HG02938 (cell line): ENCODE measurements around the gene USP20.
"Not testable (repeated sequence)": the region's sequence is repeated elsewhere in the genome, so short reads cannot be mapped to it uniquely, and the experiment has no call there.

ENCODE experiments used
- ATAC-seq: cut with Tn5 transposase; IDR thresholded peaks from one replicate; pipeline ENCODE4 v1.9.1; 2021; ENCODE audit warnings: mild to moderate bottlenecking, moderate library complexity; ENCODE audit not compliant: unreplicated experiment

Gene USP20

GRCh38 chr9:129889122-129889940 is 54.1 kb downstream of the USP20 start:
- ATAC-seq: no peak

GRCh38 chr9:129889941-129890717 is 54.9 kb downstream of the USP20 start:
- no peak for ATAC-seq

GRCh38 chr9:129890718-129891299 is 55.6 kb downstream of the USP20 start:
- not testable (repeated sequence) for ATAC-seq

GRCh38 chr9:129891569-129891968 is 56.3 kb downstream of the USP20 start:
- no peak for ATAC-seq

- no peak for ATAC-seq
Measured at GRCh38 chr9:129894120-129894823, 59.0 kb downstream of the USP20 start.

- ATAC-seq: no peak
Measured at GRCh38 chr9:129895376-129896268, 60.4 kb downstream of the USP20 start.

GRCh38 chr9:129897263-129897662 is 62.0 kb downstream of the USP20 start:
- ATAC-seq: no peak

GRCh38 chr9:129898185-129898584 is 62.9 kb downstream of the USP20 start:
- no peak for ATAC-seq

- ATAC-seq: no peak
Measured at GRCh38 chr9:129899620-129900019, 64.4 kb downstream of the USP20 start.

- peak; percentile 90 for ATAC-seq
Measured at GRCh38 chr9:129900263-129901027, 65.2 kb downstream of the USP20 start.

GRCh38 chr9:129901993-129902739 is 66.9 kb downstream of the USP20 start:
- ATAC-seq: no peak

GRCh38 chr9:129902740-129903134 is 67.5 kb downstream of the USP20 start:
- no peak for ATAC-seq

GRCh38 chr9:129904734-129905133 is 69.5 kb downstream of the USP20 start:
- no peak for ATAC-seq

- no peak for ATAC-seq
Measured at GRCh38 chr9:129906298-129906697, 71.0 kb downstream of the USP20 start.

- ATAC-seq: no peak
Measured at GRCh38 chr9:129907201-129907600, 71.9 kb downstream of the USP20 start.

GRCh38 chr9:129908906-129909305 is 73.6 kb downstream of the USP20 start:
- ATAC-seq: no peak

GRCh38 chr9:129909851-129910250 is 74.6 kb downstream of the USP20 start:
- no peak for ATAC-seq
